NCI-H1930 (cell line): ENCODE measurements around the gene PIN4.
"Not testable (repeated sequence)": the region's sequence is repeated elsewhere in the genome, so short reads cannot be mapped to it uniquely, and the experiment has no call there.

Experiments
- DNase-seq, 2 experiments: peaks; one replicate each; lab custom pipeline; 2025; lab: John Stamatoyannopoulos, UW

The PIN4 gene

DNA sequence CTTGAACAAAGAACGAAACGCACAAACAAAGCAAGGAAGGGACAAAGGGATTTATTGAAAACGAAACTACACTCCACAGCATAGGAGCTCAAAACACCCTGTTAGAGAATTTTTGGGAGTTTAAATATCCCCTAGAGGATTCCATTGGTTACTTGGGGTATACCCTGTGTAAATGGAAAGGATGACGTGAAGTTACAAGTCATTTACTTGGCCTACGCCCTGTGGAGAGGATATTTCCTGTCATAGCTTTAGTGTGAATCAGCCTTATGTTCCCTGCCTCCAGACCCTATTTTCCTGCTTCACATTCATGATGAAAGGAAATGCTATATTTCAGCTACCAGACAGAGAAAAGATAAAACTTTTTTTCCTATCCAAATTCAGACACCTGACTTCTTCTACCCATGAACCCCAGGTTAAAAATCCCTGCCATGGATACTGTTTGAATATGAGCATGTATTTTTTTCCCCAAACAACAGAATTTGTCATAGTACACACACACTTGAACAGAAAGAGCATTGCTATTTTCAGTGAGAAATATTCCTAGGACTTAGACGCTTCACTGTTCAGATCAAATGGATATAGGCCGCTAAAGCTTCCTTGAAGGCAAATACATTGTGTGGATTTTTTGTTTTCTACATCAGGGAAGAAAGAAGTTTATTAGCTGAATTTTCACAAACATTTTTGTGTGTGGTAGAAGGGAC lies 20.4 kb downstream of the PIN4 start:
- DNase-seq: no peak

DNA sequence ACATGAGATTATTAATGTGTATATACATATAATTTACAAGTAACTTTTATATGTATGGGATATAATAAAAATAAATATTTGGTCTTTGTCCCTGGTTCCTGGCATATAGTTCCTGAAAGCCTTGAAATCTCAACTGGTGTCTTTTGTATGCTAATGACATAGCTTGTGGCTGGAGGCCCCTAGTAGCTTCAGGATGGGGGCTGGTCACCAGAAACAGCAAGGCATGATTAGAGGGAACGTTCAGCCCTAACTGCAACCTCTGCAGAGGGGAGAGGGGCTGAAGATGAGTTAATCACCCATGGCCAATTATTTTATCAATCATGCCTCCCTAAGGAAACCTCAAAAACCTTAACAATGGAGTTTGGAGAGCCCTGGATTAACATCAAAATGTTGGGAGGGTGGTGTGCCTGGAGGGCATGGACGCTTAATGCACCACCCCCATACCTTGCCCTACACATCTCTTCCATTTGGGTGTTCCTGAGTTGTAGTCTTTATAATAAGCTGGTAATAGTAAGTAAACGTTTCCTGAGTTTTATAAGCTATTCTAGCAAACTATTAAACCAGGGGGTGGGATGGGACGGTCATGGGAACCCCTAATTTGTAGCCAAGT lies 21.3 kb downstream of the PIN4 start:
- no peak for DNase-seq

DNA sequence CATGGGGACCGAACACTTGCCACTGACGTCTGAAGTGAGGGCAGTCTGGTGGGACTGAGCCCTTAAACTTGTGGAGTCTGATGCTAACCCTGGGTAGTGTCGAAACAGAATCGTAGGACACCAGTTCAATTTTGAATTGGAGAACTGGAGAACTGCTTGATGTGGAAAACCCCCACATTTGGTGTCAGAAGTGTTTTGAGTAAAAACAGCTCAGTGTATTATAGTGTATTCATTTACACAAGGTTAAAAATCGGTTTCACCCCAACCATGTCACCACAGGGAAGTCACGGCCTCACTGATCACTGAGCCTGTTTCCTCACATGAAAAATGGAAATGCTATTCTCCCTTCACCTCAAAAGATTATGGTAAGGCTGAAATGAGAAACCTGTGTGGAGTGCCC lies 21.9 kb downstream of the PIN4 start:
- no peak for DNase-seq

DNA sequence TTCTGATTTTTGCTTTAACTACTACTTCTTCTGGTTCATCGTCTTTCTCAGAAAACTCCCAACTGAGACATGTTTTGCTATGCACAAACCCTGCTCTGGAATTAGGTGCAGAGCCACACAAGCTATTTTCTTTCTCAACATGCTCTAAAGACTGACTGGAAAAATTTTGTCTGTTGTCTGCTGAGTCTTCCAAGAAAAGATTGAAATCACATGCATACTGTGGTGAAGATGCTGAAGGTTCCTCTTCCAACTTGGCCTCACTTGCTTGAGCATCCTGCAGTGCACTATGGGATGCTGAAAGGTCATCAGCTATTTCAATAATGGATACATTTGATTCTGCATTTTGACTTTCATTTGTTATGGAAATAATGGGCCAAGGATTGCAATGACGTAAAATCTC lies 24.1 kb downstream of the PIN4 start:
- DNase-seq: no peak

DNA sequence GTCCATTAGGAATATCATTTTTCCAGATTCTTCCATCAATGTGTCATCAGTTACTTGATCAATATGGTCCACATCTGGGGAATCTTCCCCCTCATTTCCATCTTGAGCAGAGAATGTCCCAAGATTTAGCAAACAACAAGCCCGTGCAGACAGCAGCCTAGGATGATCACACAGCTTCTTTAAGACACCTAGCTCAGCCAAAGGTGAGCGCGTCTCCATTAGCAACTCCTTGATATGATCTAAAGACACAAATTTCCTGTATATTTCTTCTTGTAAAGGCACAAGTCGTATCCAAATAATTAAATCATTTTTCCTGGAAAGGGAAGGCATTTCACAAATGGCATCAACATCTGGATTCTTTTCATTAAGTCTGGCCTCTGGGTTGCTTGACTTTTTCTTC lies 25.8 kb downstream of the PIN4 start:
- no peak for DNase-seq

DNA sequence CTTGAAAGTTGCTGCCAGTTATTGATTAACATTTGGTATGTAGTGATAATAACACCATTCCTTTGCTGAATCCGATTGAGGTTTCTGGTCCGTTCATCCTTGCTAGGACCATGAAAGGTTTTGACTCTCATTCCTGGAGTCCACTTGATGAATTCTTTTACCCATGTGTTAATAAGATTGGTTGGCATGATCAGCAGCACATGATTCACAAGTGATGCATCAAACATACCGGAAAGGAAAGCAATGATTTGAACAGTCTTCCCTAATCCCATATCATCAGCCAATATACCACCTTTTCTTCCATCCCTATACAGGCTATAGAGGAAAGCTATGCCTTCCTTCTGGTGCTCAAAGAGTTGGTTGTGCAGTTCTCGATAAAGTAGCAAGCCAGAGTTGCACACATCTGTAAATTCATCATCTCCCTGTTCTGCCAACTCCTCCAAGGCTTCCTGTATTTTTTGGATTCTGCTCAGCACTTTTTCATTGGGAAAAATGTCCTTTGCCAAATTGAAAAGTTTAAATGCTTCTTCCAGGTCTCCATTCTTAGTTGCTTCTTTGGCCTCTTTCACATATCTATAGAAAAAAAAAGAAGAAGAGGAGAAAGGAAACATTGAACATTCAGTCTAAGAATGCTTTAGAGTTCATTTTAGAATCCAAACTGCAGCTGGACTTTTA lies 26.7 kb downstream of the PIN4 start:
- no peak for DNase-seq

DNA sequence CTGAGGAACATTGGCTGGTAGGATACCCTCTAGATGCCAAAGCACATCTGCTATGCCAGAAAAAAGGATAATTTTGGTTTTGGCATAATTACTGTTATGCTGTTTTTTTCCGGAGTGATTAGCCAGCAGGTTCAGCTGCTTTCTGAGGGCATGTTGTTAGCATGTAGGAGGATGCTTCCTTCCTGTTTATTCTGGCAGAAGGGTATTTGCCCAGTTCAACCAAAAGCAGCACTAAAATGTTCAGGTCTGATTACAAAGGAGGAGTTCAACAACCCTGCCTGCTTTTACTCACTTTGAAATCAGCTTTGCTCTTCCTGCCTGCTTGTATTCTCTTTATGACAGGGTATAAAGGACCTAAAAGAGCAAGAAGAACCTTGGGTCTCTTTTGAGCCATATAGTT lies 35.4 kb downstream of the PIN4 start:
- DNase-seq: no peak

DNA sequence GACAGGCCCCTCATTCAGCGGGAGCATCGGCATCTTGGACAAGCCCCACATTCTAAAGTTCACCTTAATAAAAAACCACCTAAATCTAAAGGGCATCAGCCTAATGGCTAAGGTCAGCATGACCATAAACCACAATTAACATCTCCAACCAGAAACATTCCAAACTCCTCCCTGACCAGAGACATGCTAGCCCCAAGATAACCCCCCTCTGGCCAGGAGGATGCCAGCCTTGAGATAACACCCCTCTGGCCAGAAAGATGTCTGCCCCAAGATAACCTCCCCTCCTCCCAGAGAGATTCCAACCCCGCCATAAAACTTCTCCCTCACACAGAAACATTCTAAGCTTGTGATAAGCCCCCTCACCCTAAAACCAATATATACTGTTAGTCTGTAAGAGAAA lies 38.8 kb downstream of the PIN4 start:
- DNase-seq: not testable (repeated sequence)

DNA sequence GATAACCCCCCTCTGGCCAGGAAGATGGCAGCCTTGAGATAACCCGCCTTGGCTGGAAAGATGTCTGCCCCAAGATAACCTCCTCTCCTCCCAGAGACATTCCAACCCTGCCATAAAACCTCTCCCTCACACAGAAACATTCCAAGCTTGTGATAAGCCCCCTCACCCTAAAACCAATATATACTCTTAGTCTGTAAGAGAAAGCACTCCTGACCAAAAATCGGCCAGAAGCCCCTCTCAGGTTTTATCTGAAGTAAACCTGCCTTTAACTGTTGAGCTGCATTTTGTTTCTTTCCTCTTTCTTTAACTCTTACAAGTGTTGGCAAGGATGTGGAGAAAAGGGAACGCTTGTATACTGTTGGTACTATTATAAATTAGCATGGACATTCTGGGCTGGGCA lies 48.7 kb downstream of the PIN4 start:
- DNase-seq: no peak

DNA sequence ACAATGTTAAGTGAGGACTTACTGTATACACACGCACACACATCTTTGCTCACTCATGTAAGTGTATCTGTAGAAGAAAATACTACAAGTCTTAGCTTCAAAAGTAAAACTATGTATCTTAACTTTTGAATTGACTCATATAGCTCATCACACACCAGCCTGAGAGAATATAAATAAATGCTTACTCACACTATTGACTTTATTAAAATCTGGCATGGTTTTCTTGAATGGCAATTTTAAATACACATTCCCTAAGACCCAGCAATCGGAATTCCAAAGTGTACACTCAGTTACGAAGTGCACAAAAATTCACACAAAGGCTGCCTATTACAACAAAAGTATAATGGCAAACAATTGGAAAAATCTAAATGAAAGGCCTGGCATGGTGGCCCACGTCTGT lies 55.3 kb downstream of the PIN4 start:
- no peak for DNase-seq

DNA sequence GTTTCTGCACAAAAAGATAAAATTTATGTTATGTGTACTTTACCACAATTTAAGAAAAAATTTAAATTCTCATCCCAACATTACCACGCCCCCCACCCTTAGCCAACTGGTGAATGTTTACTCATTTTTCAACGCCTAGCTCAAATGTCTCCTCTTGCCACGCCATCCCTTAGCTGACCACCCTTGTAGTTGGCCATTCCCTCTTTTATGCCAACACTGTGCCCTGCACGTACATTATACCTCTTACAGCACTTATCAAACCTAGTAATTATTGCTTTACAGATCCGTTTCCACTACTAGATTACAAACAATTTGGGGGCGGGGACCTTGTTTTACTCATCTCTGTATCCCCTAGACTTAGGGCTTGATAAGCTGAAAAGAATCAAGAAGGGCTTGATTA lies 56.6 kb downstream of the PIN4 start:
- DNase-seq: no peak

DNA sequence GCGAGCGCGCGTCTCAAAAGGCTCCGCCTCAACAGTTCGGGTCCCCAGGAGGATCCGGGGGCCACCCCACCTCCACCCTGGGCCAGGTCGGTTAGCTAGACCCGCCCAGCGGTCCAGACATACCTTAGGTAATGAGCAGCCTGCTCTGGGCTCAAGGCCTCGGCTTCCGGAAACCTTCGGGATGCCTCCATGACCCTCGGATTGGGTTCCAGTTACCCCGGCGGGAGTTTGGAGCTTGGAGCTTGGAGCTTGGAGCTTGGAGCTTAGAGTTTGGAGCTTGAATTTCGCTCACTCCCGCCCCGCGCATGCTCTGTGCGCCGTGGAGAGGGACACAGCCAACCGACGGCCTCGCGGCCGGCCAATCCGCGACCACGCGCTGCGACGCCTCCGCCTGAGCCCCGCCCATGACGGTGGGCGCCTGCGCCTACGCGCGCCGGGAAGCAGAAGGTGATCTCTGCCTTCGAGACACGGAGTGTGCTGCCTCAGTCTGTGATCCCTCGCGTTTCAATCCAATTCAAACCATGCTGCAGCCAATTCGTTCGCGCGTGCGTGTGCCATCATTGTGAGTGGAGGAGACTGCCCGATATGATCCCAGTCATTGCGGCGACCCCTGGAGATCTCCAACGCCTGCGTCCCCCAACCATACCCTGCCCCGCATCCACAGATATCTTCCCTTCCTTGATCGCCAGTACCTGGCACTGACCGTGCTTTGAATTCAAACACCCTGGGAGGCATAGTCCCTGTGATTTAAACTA lies 57.3 kb downstream of the PIN4 start, which contains the start of gene ERCC6L:
Gene ERCC6L, minus strand, starts transcription at position 307 of the 755 bp plus-strand sequence. Its CDS starts 116 bp downstream, at position 191.
- peak; percentile 57 to 61 for DNase-seq

DNA sequence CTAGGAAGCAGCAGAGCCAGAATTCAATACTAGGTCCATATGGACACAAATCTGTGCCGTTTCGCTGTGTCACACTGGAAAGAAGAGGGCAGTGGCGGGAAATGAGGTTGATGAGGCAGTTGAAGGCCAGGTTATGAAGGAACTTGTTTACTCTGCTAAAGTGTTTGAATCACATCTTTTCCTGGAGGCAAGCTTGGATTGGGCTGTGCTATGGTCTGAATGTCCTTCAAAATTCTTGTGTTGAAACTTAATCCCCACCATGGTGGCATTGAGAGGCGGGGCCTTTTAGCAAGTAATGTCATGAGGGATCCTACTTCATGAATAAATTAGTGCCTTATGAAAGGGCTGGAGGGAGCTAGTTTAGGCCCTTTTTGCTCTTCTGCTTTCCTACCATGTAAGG lies 59.4 kb downstream of the PIN4 start:
- DNase-seq: no peak

DNA sequence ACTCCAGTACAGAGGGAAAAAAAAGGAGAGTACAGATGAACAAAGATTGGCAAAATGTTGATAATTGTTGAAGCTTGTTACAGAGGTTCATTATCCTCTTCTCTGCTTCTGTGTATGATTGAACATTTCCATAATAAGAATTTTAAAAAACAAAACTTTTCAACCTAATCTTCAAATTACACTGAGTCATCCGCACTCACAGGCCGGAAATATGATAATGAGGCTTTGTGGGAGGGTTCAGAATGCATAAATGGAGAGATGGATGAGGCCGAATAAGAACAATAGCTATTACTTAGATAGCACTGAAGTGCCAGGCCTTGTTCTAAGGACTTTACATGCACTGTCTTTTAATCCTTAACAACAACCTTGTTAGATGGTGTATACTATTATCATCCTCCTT lies 61.9 kb downstream of the PIN4 start:
- DNase-seq: no peak

DNA sequence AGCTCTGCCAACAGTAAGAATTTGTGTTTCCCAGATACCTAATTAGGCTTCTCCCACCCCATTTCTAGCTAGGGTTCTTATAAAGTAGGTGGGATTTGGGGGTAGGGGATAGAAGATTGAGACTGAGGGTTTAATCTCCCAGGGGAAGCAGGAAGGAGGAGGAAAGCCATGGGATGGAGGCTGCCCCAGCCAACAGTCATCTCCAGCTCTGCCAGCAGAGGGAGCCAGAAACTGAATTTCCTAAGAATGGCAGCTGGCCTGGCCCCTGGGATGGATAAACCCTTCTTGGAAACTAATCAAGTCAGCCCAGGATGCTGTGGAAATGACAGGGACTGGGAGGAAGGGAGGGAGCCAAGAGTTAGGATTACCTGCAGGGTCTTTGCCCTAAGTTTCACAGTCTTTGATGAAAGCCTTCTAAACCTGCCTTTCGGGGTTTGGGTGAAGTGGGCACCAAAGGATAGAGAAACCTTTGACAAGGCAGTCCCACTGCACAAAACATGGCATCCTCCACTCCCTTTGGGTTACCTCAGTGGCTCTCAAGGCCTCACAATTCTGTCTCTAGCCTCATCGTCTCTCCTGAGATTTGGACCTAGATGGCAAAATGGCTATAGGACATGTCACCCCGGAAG lies 64.0 kb downstream of the PIN4 start:
- DNase-seq: peak; percentile 1 to 2

DNA sequence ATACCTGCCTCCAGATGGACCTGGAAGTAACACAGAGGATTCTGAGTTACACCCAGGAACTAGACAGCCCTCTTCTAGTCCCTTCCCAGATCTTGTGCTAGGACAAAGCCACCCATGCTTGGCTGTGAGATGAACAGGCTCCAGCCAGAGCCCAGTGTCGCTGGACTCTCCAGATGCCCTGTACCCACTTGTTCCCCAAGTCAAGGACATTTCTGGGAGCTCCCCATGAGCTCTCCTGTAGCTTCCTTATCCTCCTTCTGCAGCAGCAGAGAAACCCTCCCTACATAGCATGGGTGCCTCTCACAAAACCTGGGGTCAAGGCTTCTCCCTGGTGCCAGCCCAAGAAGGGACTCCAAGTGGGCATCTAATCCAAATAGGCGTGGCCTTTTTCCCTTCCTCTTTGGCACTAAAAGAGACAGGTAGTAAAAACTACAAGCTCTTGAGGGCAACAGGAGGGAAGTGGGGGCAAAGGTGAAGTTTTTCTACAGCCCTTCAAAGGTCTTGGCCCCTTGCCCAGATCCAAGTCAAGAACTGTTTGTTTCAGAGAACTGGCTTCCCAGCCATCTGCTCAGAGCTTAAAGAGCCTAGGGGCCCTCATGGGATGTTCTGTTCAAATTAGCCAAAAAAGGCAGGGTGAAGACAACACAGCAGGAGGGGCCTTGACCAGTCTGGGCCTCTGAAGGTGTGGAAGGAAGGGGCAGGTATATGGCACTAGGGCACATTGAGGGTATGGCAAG lies 65.8 kb downstream of the PIN4 start:
- no peak for DNase-seq
